ENCODE measurements around the gene SAMD5.

SAMD5 gene

GRCh38 chr6:147618927-147619326 lies 110.4 kb downstream of the SAMD5 start:
- H3K4me3 ChIP-seq (ENCODE audit: control insufficient read depth, low read depth, low read length): no peak overlapping the region
- DNase-seq (ENCODE audit: low read depth): peak; percentile 60
- TF ChIP-seq CTCF (conservative IDR thresholded peaks at IDR 0.05; ENCODE audit: control insufficient read depth, insufficient read depth, low read depth, low read length): no peak
